GM21515 (cell line): ENCODE measurements around the gene KLHL29.
"Not testable (repeated sequence)": the region's sequence is repeated elsewhere in the genome, so short reads cannot be mapped to it uniquely, and the experiment has no call there.

Experiments
- ATAC-seq: cut with Tn5 transposase; IDR thresholded peaks from one replicate; pipeline ENCODE4 v1.9.1; 2021; ENCODE audit not compliant: unreplicated experiment

The KLHL29 gene

DNA sequence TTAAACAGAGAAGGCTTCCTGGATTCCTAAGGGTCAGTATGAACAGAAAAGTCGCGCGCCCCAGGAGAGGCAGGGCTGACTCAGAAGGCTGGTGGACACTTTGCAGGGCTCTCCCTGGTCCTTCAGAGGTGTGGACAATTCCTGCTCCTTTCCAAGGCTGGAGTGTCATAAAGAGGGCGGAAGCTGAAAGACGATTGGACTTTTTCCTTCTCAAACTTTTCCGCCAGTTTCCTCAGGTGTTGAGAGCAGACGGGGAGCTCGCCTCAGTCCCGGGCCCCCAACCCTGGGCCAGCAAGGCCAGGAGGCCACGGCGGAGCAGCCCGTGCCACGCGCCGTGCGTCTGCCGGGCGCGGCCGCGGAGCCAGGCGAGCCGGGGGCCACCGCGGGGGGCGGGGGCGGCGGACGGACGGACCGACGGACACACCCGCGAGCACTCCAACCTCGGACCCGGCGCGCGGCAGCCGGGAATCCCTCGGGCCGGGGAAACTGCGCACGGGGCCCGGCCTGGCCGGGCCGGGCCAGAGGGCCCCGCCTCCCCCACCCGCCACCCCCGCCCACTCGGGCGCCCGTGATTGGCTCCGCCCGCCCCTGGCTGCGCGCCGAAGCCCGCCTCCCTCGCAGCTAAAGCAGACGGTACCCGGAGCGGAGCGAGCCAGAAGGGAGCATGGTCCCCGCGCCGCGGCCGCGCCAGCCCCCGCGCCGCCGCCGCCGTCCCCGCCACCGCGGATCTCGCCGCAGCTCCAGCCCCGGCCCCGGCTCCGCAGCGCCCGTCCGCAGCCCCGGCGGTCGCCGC lies at the start of gene KLHL29:
Gene KLHL29 (plus strand): TSS at position 629 of the 793 bp plus-strand sequence. CDS start 177,018 bp downstream, outside the sequence.
- ATAC-seq = peak; percentile 62

DNA sequence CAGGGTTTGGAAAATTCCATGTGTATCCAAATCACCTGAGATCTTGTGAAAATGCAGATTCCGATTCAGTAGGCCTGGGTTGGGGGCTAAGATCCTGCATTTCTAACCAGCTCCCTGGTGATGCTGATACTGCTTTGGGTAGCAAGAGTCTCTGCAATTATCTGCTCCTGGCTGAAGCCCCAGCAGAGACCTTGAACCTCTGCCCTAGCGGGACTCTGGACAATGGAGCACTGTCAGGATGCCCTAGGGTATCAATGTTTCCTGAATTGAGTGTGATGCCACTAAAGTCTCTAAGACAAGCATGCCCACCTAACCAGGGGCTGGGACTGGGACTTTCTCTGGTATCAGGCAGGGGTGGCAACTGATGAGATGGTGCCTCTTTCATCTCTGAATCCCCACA lies 49.4 kb upstream of the KLHL29 start:
- no peak for ATAC-seq

DNA sequence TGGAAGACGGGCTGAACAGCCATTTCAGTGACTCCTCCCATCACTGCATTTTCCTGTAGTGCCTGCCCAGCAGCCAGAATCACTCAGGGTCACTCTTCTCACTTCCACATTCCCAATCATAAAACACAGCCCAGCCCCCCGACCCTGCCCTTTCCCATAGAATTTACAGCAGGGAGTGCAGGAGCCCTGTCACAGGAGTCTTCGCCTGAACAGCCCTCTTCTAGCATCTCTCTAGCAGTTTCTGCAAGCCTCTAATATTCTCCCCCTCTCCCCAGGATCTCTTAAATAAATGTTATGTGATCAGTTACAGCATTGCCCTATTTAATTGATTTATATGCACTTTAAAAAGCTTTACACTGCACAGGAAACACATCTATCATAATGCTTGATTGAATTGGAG lies 42.9 kb upstream of the KLHL29 start:
- ATAC-seq = no peak

DNA sequence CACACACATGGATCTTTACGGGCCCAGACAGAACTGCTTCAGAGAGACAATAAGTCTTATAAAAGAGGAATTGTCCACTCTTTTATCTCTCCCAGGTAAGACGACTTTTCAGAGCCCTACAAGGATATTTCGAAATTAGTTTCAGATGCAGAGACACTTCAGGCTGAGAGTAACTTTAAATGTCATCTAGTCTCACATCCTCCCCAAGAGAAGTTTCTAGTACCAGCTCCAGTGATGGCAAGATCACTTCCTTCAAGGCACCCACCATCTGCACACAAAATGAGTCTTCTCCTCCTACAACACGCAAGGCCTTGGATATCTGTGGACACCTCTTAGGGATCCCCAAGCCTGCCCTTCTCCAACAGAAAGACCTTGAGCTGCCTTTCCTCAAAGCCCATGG lies 39.0 kb upstream of the KLHL29 start:
- ATAC-seq = no peak

DNA sequence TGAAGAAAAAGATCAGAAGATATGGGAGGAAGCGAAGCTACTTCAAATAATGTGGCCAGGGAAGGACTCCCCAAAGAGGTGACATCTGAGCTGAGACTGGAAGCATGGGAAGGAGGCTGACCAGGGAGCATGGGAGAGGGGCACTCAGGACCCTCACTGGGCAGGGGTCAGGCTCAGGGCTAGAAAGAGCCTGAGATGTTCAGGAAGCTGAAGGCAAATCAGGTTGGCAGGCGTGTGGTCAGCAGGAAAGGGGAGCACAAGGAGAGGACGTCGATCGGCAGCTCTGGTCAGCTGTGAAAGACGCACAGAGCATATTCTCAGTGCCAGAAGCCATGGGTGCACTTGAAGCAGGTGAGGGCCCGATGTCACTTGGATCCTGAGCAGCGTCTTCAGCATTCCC lies 38.2 kb upstream of the KLHL29 start:
- ATAC-seq = no peak

DNA sequence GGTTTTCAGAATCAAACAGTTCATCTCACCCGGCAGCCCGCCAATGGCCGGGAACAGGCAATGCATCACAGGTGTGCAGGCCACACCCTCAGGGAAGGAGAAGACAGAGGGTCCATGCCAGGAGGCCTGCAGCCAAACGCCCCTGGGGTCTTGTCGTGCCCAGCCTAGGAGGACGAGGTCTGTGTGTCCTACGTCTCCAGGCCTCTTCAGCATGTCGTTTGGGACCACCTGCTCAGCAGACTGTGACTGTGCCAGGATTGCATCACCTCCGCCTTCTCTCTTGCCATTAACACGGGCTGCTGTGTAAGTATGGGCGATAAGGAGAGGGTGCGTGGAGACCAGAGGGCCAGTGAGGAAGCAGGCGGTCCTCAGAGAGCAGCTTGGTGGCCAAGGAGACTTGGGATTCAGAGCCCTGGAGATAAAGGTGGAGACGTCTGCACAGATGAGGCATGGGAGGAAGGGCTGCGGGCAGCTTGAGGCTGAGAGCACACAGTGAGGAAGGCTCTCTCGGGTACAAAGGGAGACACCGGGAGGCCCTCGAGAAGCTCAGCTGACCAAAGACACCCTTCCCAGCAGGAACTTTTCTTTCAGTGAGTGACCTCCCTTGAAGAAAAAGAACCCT lies 37.4 kb upstream of the KLHL29 start:
- ATAC-seq = no peak

DNA sequence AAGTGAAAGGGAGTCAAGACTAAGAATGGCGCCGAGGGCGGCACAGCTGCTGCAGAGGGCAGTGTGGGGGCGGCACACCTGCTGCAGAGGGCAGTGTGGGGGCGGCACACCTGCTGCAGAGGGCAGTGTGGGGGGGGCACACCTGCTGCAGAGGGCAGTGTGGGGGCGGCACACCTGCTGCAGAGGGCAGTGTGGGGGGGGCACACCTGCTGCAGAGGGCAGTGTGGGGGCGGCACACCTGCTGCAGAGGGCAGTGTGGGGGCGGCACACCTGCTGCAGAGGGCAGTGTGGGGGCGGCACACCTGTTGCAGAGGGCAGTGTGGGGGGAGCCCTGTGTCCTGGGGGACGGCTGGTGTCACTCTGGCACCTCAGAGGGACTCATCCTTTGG lies 36.9 kb upstream of the KLHL29 start:
- ATAC-seq = not testable (repeated sequence)

DNA sequence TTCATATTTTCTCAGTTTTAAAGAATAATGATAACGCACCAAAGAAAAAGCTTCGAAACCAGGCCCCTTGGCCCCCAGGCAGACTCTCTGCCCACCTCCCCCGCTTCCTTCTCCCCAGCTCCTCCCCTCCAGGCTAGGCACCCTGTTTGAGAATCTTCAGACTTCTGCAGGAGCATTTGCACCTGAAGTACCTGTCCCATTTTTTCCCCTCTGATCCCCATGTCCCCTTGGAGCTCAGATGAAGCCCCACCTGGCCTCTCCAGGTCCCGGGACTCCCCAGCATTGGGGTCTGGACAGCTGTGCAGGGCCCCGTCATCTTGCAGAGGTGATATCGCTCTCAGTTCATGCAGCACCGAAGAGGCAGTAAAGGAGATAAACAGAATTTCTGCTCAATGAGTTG lies 35.5 kb upstream of the KLHL29 start:
- ATAC-seq = no peak

DNA sequence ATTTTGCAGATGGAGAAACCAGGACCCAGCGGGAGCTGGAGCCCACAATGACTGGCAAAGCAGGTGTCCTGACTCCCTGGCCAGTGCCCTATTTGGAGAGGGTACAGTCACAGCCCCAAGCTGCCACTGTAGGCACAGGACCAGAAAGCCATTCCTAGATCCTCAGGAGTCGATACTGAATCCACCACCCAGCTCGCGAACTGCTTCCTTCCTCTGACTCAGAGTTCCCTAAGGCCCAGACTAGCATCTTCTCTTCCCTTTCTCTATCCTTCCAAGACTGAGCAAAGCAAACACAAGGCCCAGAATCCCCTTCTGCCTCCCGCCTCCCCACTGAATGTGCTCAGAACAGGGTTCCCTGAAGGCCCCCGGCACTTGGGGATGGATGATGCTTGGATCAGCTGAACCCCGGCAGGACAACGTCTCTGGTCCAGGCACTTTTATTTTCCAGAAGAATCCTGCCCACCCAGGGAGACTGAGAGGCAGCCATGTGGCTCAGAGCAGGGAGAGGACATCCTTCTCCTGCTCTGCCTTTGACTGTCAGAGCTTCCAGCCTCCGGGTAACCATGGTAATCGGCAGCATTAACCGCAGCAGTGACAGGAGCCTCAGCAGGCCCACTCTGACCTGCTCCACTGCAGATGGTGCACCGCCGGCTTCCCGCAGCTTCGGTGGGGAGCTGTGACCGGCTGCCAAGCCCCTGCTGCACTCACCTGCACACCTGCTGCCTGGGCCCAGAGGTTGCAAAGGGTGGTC lies 34.8 kb upstream of the KLHL29 start:
- no peak for ATAC-seq

DNA sequence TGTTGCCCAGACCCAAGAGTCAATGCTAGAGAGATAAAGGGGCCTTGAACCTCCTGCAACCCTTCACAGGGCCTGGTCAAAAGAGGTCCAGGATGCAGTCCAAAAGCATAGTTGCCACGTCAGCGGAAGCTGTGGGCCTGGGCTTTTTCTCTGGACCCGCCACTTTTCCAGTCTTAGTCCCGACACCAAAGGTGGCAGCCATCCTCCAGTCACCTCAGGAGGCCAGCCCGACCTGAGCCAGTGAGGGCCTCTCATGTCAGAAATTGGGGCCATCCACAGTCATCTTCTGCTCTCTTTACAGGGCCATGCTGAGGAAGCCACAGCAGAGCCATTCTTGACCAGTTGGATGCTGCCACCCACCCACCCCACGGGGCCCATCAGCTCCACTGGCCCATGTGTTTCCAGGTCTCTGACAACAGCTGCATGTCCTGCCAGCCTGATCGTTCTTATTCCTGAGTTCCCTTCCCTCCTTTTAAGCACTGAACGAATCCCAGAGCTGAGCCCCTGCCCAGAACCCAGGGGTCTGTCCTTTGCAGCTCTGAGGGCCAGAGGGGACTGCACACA lies 34.1 kb upstream of the KLHL29 start:
- no peak for ATAC-seq

DNA sequence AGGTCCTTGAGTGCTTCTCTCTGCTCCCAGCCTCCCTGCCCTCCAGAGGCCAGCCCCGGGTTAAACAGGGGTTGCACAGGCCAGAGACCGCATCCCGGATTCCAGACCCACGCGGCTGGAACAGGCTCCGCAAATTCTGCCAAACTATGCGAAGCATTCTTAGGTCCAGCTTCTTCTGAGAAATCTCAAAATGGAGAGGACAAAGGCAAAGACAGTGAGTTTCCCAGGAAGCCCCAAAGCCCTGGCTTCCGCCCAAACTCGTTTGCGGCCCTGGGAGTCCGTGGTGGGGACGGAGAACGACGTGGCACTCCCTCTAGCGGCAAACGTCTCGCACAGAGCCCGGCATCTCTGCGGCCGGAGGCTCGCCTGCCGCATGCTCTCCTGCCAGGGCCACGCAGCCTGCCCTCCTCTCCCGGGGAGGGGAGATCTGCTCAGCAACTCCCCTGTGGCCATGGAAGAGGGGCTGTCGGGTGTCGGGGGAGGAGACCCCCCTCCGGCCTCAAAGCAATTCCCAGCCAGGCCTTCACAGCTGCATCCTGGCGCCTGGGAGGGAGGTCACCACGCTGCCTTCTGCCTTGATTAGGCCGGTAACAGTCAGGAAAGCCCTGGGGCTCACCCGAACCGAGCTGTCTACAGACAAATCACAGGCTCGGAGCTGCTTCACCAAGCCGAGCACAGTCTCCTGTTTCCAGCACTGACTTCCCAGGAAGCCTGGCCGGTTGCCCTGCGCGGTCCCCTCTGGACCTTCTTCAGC lies 33.4 kb upstream of the KLHL29 start:
- peak; percentile 89 for ATAC-seq

DNA sequence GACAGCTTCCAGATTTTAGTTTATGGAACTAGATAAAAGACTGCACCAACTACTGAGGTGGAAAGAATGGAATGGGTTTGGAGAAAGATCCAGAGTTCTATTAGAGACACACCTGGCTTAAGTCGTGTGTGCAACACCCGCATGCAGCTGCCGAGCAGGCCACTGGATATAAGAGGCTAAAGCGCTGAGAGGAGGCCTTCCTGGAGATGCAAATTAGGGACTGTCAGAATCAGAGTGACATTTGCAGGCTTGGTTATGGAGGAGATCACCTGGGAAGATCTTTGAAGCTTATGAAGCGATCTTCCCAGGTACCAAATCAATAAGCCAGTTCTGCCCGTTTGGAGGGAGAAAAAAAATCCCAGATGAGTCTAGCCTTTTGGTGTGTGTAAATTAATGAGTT lies 30.4 kb upstream of the KLHL29 start:
- ATAC-seq = peak; percentile 79

DNA sequence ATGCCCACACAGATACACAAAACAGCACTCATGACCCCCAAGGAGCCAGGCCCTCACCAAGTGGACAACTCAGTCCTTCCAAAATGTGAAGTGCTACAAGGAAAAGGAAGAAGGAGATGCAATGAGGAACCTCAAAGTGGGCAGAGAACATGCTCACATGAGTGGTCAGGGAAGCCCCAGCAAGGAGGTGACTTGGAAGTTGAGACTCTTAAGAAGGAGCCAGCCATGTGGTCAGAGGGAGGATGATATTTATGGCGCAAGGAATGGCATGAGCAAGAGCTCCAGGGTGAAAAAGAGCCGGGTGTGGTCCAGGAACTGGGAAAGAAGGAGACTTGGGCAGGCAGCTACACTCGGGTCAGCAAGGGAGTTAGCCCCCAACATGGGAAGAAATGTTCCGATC lies 30.0 kb upstream of the KLHL29 start:
- no peak for ATAC-seq

DNA sequence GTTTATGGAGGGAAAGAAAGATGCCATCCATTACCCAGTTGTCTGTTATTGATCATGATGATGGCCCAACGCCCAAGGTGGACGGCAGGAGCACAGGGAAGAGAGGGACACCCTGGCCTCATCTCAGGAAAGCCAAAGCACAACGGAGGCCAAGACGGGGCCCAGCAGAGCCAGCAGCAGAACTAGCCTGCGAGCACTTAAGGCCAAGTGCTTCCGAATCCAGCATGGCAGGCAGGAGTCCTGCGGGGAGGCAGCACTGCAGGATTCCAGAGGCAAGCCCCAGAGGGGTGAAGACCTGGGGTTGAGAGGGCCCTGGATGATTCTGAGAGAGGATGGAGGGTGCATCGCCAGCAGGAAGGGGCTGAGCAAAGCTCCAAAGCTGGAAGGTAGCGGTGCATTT lies 28.3 kb upstream of the KLHL29 start:
- no peak for ATAC-seq

DNA sequence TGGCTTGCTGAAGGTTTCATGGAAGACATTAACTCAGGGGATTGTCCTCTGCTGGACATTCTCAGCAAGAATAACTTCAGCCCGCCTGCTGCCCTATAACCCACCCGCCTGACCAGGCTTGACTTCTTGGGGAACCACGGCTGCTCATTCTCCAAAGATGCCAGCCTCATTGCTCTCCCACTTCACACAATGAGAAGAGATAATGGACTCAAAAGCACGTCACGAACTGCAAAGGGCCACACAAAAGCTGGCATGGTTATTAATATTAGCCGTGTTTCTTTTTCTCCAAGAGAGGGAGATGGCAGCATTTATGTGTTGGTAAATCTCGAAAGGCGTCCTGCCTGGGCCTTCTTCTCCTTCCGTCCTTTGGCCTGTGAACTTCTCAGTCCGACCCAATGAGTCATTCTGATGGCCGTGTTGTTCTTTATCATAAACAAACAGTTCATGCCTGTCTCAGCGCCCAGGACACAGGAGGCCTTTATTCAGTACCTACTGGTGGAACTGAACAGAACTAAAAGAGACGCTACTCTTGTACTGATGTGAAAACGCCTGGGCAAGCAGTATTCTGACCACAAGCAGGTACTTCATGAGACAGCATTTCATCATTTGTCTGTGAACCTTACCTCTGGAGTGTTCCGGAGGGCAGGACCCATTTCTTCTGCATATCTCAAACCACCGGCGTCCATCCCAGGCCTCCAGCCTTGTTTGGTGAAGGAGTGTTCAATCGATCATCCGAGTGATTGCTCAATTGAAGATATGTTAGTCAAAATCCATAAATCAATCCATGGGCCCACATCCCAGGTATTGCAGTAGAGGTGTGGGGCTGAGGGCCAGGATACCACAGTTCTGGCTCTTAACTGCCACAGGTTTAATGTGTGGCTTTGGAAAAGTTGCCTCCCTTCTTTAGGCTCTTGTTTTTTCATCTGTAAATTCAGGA lies 25.1 kb upstream of the KLHL29 start:
- no peak for ATAC-seq

DNA sequence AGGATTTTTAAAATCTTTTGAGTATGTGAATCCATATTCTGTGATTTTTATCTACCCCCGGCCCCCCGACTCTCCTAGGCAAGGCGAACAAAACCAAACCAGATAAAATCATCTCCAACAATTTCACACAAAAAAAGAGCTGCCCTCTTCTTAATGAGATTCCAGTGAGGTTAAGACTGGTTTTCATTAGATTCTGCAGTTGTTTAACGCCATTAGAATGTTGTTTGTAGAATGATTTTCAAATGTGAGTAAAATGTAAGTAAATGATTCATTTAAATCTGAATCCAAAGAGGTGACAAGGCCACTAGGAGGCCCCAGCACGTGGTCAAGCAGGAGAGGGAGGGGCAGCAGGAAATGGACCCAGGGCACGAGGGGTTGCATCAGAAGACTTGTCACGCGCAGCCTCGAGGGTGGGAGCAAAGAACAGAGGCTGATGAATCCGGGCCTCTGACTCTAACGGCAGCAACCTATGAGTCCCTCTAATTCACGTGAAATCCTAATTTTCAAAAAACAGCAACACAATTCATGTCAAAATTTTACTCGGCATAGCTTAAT lies 24.3 kb upstream of the KLHL29 start:
- no peak for ATAC-seq

DNA sequence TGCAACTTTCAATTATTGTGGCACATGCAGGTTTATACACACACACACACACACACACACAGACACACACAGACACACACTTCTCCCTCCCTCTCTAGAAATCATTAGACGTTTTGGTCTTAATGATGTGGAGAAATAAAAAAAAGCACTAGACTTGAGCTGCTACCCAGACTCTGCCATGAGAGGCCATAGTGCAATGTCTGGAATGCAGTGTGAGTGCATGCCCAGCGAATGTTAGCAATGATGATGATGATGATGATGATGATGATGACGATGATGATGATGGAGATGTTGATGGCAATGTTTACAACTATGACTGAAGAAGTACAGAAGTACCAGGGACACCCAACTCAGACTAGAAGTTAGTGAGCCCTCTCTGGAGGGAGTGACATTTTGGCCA lies 23.8 kb upstream of the KLHL29 start:
- ATAC-seq = no peak

DNA sequence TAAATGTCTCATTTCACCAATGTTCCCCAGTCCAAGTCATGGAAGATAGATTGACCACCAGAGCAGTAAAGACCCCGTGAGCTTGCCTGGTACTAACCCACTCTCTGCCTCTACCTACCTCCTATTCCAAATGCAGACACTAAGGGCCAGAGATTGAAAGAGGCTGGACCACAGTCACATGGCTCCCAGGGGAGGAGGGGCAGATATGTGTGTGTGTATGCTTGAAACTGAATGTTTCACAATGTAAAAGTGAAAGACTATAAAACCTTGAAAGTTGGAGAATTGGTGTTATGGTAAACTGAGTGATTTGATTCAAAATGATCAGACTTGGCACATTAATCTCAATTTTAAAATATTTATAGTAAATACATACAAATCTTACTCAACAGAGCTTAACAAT lies 21.7 kb upstream of the KLHL29 start:
- ATAC-seq = no peak

DNA sequence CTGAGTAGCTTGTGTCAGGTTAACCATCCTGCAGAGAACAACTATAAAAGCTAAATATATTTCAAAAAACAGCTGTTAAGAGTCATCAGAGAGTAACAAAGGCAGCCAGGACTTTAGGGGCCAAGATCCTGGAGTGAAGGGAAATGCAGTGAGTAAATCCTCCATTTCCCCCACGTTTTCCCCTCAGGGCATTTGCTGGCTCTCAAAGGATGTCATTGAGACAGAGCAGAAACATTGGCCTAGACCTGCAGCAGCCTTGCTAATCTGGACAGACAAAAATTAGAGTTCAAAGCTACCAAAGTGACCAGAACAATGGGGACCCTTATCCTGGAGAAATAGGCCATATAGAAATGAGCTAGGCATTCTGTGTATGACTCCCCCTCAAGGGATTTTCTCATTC lies 21.1 kb upstream of the KLHL29 start:
- ATAC-seq = no peak

DNA sequence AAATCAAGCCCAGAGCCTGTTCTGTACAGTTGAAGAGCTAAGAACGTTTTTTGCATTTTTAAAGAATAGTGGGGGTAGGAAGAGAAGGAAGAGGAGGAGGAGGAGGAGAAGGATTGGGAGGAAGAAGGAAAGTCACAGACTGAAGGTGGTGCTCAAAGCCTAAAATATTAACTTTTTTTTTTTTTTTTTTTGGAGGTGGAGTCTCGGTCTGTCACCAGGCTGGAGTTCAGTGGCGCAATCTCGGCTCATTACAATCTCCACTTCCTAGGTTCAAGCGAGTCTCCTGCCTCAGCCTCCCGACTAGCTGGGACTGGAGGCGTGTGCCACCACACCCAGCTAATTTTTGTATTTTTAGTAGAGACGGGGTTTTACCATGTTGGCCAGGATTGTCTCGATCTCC lies 18.3 kb upstream of the KLHL29 start:
- ATAC-seq = no peak
